A673 (cell line): Measurements from ENCODE around the gene LEF1. TPM values are rescaled to one million over a fixed set of nuclear protein-coding genes. Genes with fewer than 3 reads are reported as not detected.

Experiments
- BruUV-seq: library from RNA; stranded (reverse); fragments of 400-500 nt; replicated peaks from 2 replicates; lab custom pipeline; 2021; lab: Mats Ljungman, UMichigan
- CTCF ChIA-PET: fragments of 300-600 bp; sonication (Branson Sonifier 250); formaldehyde crosslinking; loops from one replicate; lab custom pipeline; 2022; ENCODE audit warnings: antibody characterized with exemption; lab: Charles Lee
- POLR2A ChIA-PET: fragments of 300-600 bp; sonication (Branson Sonifier 250); formaldehyde crosslinking; loops from one replicate; lab custom pipeline; 2022; ENCODE audit warnings: antibody characterized with exemption; ENCODE audit not compliant: low non-redundant PET; lab: Charles Lee
- DNase-seq: peaks from one replicate; pipeline ENCODE4 v3.0.0-alpha.2; 2015; ENCODE audit warnings: low spot score
- H3K27ac ChIP-seq: fragments of 200-600 bp; sonication (generic); 2 replicates; pipeline ENCODE4 v1.5.1; 2016; ENCODE audit warnings: mixed run types, low read depth, mild to moderate bottlenecking, mixed read lengths, antibody characterized with exemption, low read length; ENCODE audit not compliant: poor library complexity, severe bottlenecking
- H3K27me3 ChIP-seq: fragments of 200-600 bp; sonication (generic); replicated peaks from 2 replicates; pipeline ENCODE4 v1.6.1; 2017; ENCODE audit warnings: mixed run types, low read depth, mild to moderate bottlenecking, mixed read lengths, antibody characterized with exemption, low read length; ENCODE audit not compliant: insufficient read depth, poor library complexity
- H3K36me3 ChIP-seq: fragments of 200-600 bp; sonication (generic); 2 replicates; pipeline ENCODE4 v1.6.1; 2016; ENCODE audit warnings: mixed run types, mild to moderate bottlenecking, mixed read lengths, antibody characterized with exemption, low read length; ENCODE audit not compliant: insufficient read depth, poor library complexity, severe bottlenecking
- H3K4me1 ChIP-seq: fragments of 200-600 bp; sonication (generic); 2 replicates; pipeline ENCODE4 v1.6.1; 2017; ENCODE audit warnings: mixed run types, mild to moderate bottlenecking, mixed read lengths, antibody characterized with exemption, low read length; ENCODE audit not compliant: insufficient read depth, poor library complexity, severe bottlenecking
- H3K4me3 ChIP-seq: fragments of 200-600 bp; sonication (generic); 2 replicates; pipeline ENCODE4 v1.5.1; 2016; ENCODE audit warnings: low read depth, mixed run types, mild to moderate bottlenecking, mixed read lengths, low read length; ENCODE audit not compliant: poor library complexity, severe bottlenecking
- H3K9me3 ChIP-seq: fragments of 200-600 bp; sonication (generic); 2 replicates; pipeline ENCODE4 v1.6.1; 2016; ENCODE audit warnings: mixed run types, low read depth, mild to moderate bottlenecking, mixed read lengths, antibody characterized with exemption, low read length; ENCODE audit not compliant: poor library complexity, severe bottlenecking
- EZH2 ChIP-seq: fragments of 200-600 bp; sonication (generic); IDR thresholded peaks from 2 replicates; pipeline ENCODE4 v1.6.1; 2017; ENCODE audit warnings: borderline replicate concordance, low read depth, mild to moderate bottlenecking, mixed read lengths, antibody characterized with exemption, low read length; ENCODE audit not compliant: poor library complexity, severe bottlenecking
- intact Hi-C: fragments of 100-400 bp; cut with micrococcal nuclease; formaldehyde crosslinking; loops from one replicate; pipeline ENCODE4 v1.10.0; 2022; ENCODE audit not compliant: unreplicated experiment
- total RNA-seq: library from RNA; stranded (reverse); gene quantifications from 2 replicates; pipeline ENCODE4 v1.2.3, GENCODE V29; 2021
- TF ChIP-seq, protein P1 (sequence below): fragments of 300-800, 200-600 bp; sonication (generic); conservative IDR thresholded peaks from 2 replicates; pipeline ENCODE4 v1.5.1; 2017; ENCODE audit warnings: low read depth, mild to moderate bottlenecking, antibody characterized with exemption, low read length, moderate library complexity, mixed read lengths

LEF1 gene
- total RNA-seq, 1 experiment from 2014 or later, result 2.5 TPM

DNA sequence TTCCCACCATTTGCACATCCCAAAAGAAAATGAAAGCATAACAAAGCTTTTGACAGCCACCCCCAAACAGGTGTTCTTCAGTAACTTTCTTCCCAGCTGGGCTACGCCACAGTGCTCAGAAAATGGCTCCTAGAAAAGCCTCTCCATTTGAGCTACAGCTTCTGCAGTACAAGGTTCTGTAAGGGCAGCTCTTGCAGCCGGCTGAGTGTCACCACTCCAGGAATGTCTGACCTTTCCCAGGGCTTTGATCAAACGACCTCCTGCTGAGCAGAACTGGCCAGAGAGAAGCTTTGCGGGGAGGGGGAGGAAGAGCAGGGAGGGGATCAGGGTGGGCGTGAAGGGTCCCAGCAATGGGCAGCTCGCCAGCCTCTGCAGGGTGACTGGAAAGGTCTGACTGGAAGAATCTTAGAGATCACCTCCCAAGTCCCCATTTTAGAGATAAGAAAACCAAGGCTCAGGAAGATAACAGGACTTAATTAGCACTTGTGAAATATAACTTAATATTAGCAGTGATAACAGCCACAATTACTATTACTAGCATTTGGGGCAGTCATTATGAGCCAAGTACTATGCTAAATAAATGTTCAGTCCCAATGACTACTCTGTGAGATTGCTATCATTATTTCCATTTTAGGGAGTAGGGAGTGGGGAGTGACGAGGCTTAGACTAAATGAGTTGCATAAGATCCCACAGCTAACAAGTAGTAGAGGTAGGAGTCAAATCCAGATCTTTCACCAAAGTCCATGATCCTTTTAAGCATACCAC, 51.1 kb downstream of the LEF1 start:
- Histone ChIP-seq H3K4me3 (no peak overlapping the region), H3K4me1 (no peaks in the 10 kb centered on the region), H3K27me3 (no peaks in the 10 kb centered on the region), H3K27ac (no peak overlapping the region), H3K36me3 (no peaks in the 10 kb centered on the region), H3K9me3 (no peaks in the 10 kb centered on the region)
- BruUV-seq, result no TSS peak
- POLR2A ChIA-PET, result no interaction called here
- TF ChIP-seq EZH2, result no peak
- TF ChIP-seq, protein P1, sequence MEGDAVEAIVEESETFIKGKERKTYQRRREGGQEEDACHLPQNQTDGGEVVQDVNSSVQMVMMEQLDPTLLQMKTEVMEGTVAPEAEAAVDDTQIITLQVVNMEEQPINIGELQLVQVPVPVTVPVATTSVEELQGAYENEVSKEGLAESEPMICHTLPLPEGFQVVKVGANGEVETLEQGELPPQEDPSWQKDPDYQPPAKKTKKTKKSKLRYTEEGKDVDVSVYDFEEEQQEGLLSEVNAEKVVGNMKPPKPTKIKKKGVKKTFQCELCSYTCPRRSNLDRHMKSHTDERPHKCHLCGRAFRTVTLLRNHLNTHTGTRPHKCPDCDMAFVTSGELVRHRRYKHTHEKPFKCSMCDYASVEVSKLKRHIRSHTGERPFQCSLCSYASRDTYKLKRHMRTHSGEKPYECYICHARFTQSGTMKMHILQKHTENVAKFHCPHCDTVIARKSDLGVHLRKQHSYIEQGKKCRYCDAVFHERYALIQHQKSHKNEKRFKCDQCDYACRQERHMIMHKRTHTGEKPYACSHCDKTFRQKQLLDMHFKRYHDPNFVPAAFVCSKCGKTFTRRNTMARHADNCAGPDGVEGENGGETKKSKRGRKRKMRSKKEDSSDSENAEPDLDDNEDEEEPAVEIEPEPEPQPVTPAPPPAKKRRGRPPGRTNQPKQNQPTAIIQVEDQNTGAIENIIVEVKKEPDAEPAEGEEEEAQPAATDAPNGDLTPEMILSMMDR, result no peak
- CTCF ChIA-PET, result no interaction called here
- DNase-seq, result no peak
- intact Hi-C loops, result no loop called here

DNA sequence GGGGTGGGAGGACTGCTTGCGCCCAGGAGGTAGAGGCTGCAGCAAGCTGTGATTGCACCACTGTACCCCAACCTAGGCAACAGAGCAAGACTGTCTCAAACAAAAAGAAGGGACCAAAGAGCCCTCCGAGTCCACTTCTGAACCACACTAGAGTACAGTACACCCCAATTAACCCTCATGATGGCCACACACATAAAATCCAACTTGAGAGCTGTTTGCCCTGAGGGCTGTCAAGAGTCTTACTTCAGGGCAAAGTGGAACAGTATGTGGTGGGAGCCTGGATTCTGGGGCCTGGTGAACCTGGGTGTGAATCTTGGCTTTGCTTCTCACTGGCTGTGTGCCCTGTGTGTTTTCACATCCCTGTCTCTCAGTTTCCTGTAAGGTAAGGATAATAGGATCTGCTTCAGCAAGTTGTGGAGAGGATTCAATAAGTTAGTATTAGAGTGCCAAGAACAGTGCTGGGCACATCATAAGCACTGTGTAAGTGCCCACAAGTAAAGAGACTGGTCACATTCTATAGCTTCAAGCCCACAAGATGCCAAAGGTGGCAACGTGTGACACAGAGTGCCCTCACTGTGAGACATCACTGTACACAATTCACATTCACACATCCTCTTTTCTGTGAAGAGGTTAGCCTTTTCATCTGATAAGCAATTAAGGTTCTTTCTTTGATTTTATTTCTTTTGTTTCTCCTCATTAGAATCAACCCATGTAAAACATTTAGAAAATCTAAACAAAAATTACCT, 52.1 kb downstream of the LEF1 start:
- no peak for DNase-seq
- BruUV-seq, result no TSS peak
- no peak overlapping the region for H3K27ac ChIP-seq
- TF ChIP-seq EZH2, result no peak
- TF ChIP-seq, protein P1, result no peak
- CTCF ChIA-PET, result no interaction called here
- no peaks in the 10 kb centered on the region for H3K4me1 ChIP-seq
- intact Hi-C loops, result no loop called here
- POLR2A ChIA-PET, result interaction anchor here (0.5 kb wide), 1 partner anchor 52 kb away, joined by 5 read pairs; no protein-coding TSS in a partner anchor
- H3K36me3 ChIP-seq, result no peaks in the 10 kb centered on the region
- no peak overlapping the region for H3K4me3 ChIP-seq
- no peaks in the 10 kb centered on the region for H3K9me3 ChIP-seq
- H3K27me3 ChIP-seq, result no peaks in the 10 kb centered on the region

DNA sequence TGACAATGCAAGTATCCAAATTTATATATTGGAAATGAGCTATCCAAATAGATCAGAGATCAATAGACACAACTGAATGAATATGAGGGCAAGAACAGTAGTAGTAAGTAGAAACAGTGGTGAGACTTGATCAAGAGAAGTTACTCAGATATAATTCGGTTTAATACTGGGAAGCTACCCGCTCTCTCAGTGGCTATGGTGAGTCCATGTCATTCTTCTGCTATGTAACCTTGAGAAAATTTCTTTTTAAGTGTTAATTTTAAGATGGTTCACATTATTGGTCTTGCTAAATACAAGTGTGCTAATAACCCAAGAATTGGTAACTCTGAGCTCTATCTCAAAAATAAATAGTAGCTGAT, 53.6 kb downstream of the LEF1 start:
- H3K27ac ChIP-seq, result no peak overlapping the region
- no peak for TF ChIP-seq EZH2
- TF ChIP-seq, protein P1, result no peak
- H3K9me3 ChIP-seq, result no peaks in the 10 kb centered on the region
- H3K4me3 ChIP-seq, result no peak overlapping the region
- intact Hi-C loops, result no loop called here
- no peak for DNase-seq
- H3K27me3 ChIP-seq, result no peaks in the 10 kb centered on the region
- no peaks in the 10 kb centered on the region for H3K4me1 ChIP-seq
- ChIA-PET POLR2A (no interaction called here), CTCF (no interaction called here)
- no TSS peak for BruUV-seq
- no peaks in the 10 kb centered on the region for H3K36me3 ChIP-seq
